Muscle of back (tissue), 11 donors: ENCODE data around the gene LIMS2. TPM values are rescaled to one million over a fixed set of nuclear protein-coding genes. Genes with fewer than 3 reads are reported as not detected.

ENCODE experiments used
- DNase-seq, 3 donors: peaks; one replicate each; pipeline versions ENCODE4 v3.0.0 to v3.0.0-alpha.2; 2013
- polyA plus RNA-seq, 10 donors: library from polyadenylated mRNA; unstranded; fragments of 120-200 nt; gene quantifications; one replicate each; pipeline ENCODE4 v1.2.1, GENCODE V29; 2013; ENCODE audit not compliant: insufficient read length in 10 of 10

Gene LIMS2
- polyA plus RNA-seq, 10 donors = 25.1 to 43.8 (median 34.9) TPM

GRCh38 chr2:127624320-127624755 is 51.0 kb downstream of the LIMS2 start:
- DNase-seq = no peak

- no peak for DNase-seq
These were observed 51.7 kb downstream of the LIMS2 start for GRCh38 chr2:127623388-127624319.

GRCh38 chr2:127622561-127623387 is 52.6 kb downstream of the LIMS2 start:
- DNase-seq = no peak

GRCh38 chr2:127621981-127622431 is 53.3 kb downstream of the LIMS2 start:
- DNase-seq = no peak

GRCh38 chr2:127620866-127621265 is 54.5 kb downstream of the LIMS2 start:
- no peak for DNase-seq

GRCh38 chr2:127619877-127620705 is 55.2 kb downstream of the LIMS2 start:
- no peak for DNase-seq

GRCh38 chr2:127619203-127619590 is 56.1 kb downstream of the LIMS2 start:
- no peak for DNase-seq

GRCh38 chr2:127618551-127619202 is 56.7 kb downstream of the LIMS2 start:
- DNase-seq = no peak

GRCh38 chr2:127615511-127616166 is 59.7 kb downstream of the LIMS2 start:
- no peak for DNase-seq

GRCh38 chr2:127614731-127615130 is 60.6 kb downstream of the LIMS2 start:
- no peak for DNase-seq

- no peak for DNase-seq
These were observed 61.1 kb downstream of the LIMS2 start for GRCh38 chr2:127614246-127614645.

- no peak for DNase-seq
These were observed 63.1 kb downstream of the LIMS2 start for GRCh38 chr2:127612111-127612822.

GRCh38 chr2:127611076-127611925 is 64.0 kb downstream of the LIMS2 start:
- no peak for DNase-seq

GRCh38 chr2:127610561-127610960 is 64.8 kb downstream of the LIMS2 start:
- DNase-seq = no peak

GRCh38 chr2:127609818-127610217 is 65.5 kb downstream of the LIMS2 start:
- DNase-seq = no peak

GRCh38 chr2:127609031-127609751 is 66.1 kb downstream of the LIMS2 start:
- no peak for DNase-seq

GRCh38 chr2:127608061-127609030 is 67.0 kb downstream of the LIMS2 start:
- DNase-seq = no peak
